LNCaP clone FGC (cell line): ENCODE data around the gene MTCH1.
"Not testable (repeated sequence)": the region's sequence is repeated elsewhere in the genome, so short reads cannot be mapped to it uniquely, and the experiment has no call there.

Experiments used
- DNase-seq: peaks from one replicate; pipeline ENCODE4 v3.0.0-alpha.2; 2011; ENCODE audit warnings: low read depth
- H3K4me3 ChIP-seq: 2 replicates; pipeline ENCODE4 v1.5.1; 2011; ENCODE audit warnings: mild to moderate bottlenecking, low read depth, low read length, control low read depth
- CTCF ChIP-seq: IDR thresholded peaks from 2 replicates; pipeline ENCODE4 v1.5.1; 2012; ENCODE audit warnings: mild to moderate bottlenecking; ENCODE audit not compliant: control insufficient read depth, insufficient read depth; ENCODE audit errors: extremely low read depth

The MTCH1 gene

GRCh38 chr6:36945301-36945700, 40.7 kb downstream of the MTCH1 start:
- TF ChIP-seq CTCF: no peak
- H3K4me3 ChIP-seq: no peak overlapping the region
- DNase-seq: no peak

GRCh38 chr6:36944650-36945049, 41.3 kb downstream of the MTCH1 start:
- no peak overlapping the region for H3K4me3 ChIP-seq
- TF ChIP-seq CTCF: no peak
- DNase-seq: no peak

GRCh38 chr6:36942329-36942728, 43.7 kb downstream of the MTCH1 start:
- not testable (repeated sequence) for H3K4me3 ChIP-seq, DNase-seq

GRCh38 chr6:36941561-36941960, 44.4 kb downstream of the MTCH1 start:
- H3K4me3 ChIP-seq, DNase-seq: not testable (repeated sequence)

GRCh38 chr6:36940027-36940426, 46.0 kb downstream of the MTCH1 start:
- DNase-seq: no peak
- TF ChIP-seq CTCF: no peak

GRCh38 chr6:36939005-36939404, 47.0 kb downstream of the MTCH1 start:
- not testable (repeated sequence) for H3K4me3 ChIP-seq, DNase-seq

More at GRCh38 chr6:36940027-36940426, 46.0 kb downstream of the MTCH1 start:
- H3K4me3 ChIP-seq: no peak overlapping the region

GRCh38 chr6:36938536-36938935, 47.5 kb downstream of the MTCH1 start:
- DNase-seq: no peak
- no peak for TF ChIP-seq CTCF
- H3K4me3 ChIP-seq: no peak overlapping the region

- no peak for TF ChIP-seq CTCF
- DNase-seq: no peak
- no peak overlapping the region for H3K4me3 ChIP-seq
These were observed 48.1 kb downstream of the MTCH1 start for GRCh38 chr6:36937896-36938295.

- TF ChIP-seq CTCF: no peak
- no peak for DNase-seq
- H3K4me3 ChIP-seq: no peak overlapping the region
These were observed 49.2 kb downstream of the MTCH1 start for GRCh38 chr6:36936824-36937223.
